GM18861 (cell line): ENCODE results near the gene MSTN.
"Not testable (repeated sequence)": the region's sequence is repeated elsewhere in the genome, so short reads cannot be mapped to it uniquely, and the experiment has no call there.

Source experiments
- ATAC-seq: cut with Tn5 transposase; IDR thresholded peaks from one replicate; pipeline ENCODE4 v1.9.1; 2021; ENCODE audit not compliant: unreplicated experiment

Gene MSTN

DNA sequence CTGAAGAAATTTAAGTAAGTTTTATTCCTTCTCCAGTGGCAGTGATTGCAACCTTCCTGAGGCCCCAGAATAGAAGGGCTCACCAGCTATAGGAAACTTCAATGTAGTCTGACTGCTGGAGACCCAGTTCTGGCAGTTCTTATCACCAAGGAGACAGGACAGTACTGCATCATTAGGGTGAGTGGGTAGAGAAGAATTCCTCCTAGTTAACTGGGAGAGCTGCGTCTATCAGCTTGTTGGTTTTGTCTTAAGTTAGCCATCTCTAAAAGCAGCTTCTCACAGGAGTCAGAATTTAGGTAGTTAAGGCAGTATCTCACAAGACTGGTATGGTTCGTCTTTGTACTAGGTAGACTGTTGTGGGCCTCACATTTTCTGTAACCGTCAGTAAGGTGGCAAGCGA is 3.3 kb upstream of the MSTN start:
- ATAC-seq, result no peak

DNA sequence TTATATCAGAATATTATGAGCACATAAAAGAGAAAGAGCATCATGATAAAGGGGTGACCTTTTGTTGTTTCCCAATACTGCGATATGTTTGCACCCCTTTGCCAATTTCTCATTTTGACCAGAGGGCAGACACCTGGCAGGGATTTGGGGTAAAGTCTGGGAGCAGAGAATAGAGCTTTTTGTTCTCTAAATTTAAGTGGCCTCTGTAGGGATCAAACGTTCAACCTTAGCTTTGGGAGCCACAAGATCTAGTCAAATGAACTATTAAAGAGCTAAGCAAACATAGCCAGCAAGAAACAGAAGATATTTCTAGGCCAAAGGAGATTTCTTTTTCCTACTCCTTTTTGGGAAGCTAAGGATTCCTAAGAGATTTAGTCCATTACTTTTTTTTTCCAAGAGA is 1.1 kb upstream of the MSTN start:
- ATAC-seq, result no peak

DNA sequence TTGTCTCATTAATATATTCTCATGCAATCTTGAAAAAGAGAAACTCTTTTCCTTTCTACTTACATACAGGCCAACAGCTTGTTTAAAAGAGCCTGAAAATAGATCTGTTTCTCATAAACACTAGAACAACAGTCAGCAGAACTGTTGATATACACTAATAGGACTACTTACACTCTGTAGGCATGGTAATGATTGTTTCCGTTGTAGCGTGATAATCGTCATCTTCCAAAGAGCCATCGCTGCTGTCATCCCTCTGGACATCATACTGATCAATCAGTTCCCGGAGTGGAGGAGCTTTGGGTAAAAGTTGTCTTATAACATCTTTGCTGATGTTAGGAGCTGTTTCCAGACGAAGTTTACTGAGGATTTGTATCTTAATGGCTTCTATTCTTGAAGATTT is 476 bp downstream of the MSTN start:
- ATAC-seq, result no peak

DNA sequence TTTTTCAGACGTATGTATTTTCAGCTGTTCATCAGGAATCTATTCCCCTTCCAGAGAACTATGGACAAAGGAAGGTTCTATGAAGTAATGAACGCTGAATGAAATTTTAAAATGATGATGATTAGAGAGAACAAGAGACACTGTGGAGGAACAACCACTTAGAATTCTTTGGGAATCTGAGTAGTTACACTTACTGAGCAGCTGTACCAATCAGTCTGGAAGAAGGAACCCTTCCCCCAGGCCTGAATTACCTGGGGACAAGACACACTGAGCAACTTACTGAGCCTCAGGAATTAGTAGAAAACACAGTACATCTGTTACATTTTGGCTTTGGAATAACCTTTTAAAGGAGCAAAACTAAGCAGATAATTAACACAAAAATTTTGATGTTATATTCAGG is 1.9 kb downstream of the MSTN start:
- ATAC-seq, result no peak

GRCh38 chr2:190060019-190060418 is 2.5 kb downstream of the MSTN start:
- no peak for ATAC-seq

- no peak for ATAC-seq
Observed at GRCh38 chr2:190053426-190053825, 9.1 kb downstream of the MSTN start.

- ATAC-seq, result no peak
Observed at GRCh38 chr2:190052307-190052706, 10.2 kb downstream of the MSTN start.

GRCh38 chr2:190051223-190051622 is 11.3 kb downstream of the MSTN start:
- ATAC-seq, result no peak

DNA sequence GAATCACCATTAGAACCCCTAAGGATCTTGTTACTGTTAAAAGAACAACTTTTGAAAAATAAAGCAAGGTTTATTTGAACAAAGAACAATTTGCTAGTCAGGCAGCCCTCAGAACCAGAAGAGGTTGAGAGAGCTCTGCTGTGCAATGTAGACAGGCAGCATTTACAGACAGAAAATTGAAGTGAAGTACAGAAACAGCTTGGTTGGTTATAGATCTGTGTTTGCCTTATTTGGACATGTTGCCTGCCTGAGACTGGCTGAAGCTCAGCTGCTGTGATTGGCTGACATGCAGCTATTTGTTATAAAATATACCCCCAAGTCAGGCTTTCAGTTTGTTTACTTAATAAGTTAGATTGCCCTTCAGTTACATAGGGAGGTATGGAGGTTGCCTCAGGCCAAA is 12.5 kb downstream of the MSTN start:
- ATAC-seq, result no peak

- ATAC-seq, result no peak
Observed at GRCh38 chr2:190044866-190045265, 17.7 kb downstream of the MSTN start.

DNA sequence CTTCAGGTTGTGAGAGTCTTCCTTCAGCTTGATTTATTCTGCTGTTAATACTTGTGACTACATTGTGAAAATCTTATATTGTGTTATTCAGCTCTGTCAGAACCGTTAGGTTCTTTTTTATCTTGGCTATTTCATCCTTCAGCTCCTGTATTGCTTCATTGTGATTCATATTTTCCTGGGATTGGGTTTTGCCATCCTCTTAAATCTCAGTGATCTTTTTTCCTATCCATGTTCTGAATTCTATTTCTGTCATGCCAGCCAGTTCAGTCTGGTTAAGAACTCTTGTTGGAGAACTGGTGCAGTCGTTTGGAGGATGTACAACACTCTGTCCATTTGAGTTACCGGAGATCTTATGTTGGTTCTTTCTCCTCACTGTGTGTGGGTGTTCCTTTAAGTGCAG is 19.1 kb downstream of the MSTN start:
- no peak for ATAC-seq

DNA sequence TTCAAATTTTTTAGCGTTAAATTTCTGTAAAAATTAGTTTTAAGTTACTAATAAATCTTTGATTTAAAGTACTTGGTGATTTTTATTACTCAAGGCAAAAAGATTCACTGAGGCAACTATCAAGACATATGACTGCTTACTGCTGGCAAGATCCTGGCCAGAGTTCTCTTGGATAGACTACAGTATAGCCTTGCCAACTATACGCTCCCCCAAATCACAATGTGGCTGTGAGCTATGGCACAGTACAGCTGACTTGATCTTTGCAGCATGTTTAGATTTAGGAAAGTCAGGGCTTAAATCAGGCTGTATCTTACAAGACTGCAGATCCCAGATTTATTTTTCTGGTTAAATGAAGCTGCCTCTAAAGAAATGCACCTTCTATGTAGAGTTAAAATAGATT is 26.5 kb downstream of the MSTN start:
- ATAC-seq, result no peak

- ATAC-seq, result not testable (repeated sequence)
Observed at GRCh38 chr2:190034417-190034816, 28.1 kb downstream of the MSTN start.

DNA sequence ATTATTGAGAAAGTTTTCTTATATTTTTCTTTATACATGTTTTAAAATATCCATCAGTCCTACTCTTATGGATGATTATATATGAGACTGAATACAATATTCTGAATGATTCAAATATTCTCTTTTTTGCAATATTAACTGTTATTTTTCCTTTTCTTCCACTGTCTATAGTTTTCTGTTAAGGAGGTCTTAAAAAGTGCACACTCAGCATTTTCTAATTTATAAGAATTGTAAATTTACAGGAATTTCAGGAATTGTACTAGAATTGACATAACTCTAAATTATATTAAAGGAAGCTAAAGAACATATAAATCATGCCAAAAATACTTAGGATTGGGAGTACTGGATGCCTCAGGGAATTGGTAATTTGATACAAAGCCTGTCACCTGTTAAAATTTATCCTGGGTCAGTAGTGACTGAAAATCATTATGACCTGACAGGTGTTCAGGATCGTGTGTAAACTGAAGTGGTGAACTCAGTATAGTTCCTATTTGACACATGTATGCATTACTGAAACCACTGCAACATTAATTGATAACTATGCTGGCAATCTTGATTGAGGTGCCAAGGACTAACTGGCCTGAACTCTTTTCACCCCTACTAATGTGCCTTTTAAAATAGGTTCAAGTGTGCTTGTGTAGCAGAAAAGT is 30.4 kb downstream of the MSTN start:
- ATAC-seq, result peak; percentile 54

DNA sequence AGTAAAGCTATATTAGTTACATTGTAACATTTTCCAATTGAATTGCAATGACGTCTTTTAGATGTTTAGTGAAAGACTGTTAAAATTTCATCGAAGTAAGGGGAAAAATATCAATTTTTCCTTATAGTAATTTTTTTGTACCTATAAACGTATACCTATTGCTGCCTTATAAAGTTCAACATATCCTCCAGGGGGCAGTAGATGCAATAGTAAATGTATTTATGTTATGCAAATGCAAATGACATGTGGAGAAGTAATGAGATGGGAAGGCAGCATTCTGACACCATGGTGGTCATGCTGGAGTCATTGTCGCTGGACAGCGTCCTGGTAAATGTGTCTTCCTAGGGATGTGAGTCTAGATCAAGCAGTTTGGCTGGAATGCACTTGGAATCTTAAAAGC is 38.7 kb downstream of the MSTN start:
- ATAC-seq, result peak; percentile 72

GRCh38 chr2:190020720-190021119 is 41.8 kb downstream of the MSTN start:
- ATAC-seq, result no peak

GRCh38 chr2:190017837-190018236 is 44.7 kb downstream of the MSTN start:
- ATAC-seq, result no peak

- ATAC-seq, result not testable (repeated sequence)
Observed at GRCh38 chr2:190015969-190016368, 46.6 kb downstream of the MSTN start.
